ENCODE data around the gene ONECUT3.

Gene ONECUT3

GRCh38 chr19:1823539-1824251 is 70.4 kb downstream of the ONECUT3 start:
- Mint-ChIP-seq H3K9me3 (no peaks in the 10 kb centered on the region), H3K36me3 (ENCODE audit: low read depth) (peaks cover 18% of the 10 kb centered on the region), H3K4me1 (ENCODE audit: low read depth) (no peaks in the 10 kb centered on the region), H3K27ac (no peak overlapping the region), H3K27me3 (ENCODE audit: low read depth) (no peaks in the 10 kb centered on the region), H3K4me3 (no peak overlapping the region)
- no peak for DNase-seq (ENCODE audit: low spot score)

- H3K4me3 Mint-ChIP-seq, result no peak overlapping the region
- H3K4me1 Mint-ChIP-seq (ENCODE audit: low read depth), result no peaks in the 10 kb centered on the region
- H3K9me3 Mint-ChIP-seq, result no peaks in the 10 kb centered on the region
- H3K27me3 Mint-ChIP-seq (ENCODE audit: low read depth), result no peaks in the 10 kb centered on the region
- no peak for DNase-seq (ENCODE audit: low spot score)
- H3K36me3 Mint-ChIP-seq (ENCODE audit: low read depth), result peaks cover 20% of the 10 kb centered on the region
- H3K27ac Mint-ChIP-seq, result no peak overlapping the region
Observed at GRCh38 chr19:1824252-1824622, 70.9 kb downstream of the ONECUT3 start.

GRCh38 chr19:1825909-1826556 is 72.7 kb downstream of the ONECUT3 start:
- Mint-ChIP-seq H3K9me3 (no peaks in the 10 kb centered on the region), H3K4me3 (no peak overlapping the region), H3K27me3 (ENCODE audit: low read depth) (no peaks in the 10 kb centered on the region), H3K36me3 (ENCODE audit: low read depth) (peaks cover 16% of the 10 kb centered on the region), H3K4me1 (ENCODE audit: low read depth) (no peaks in the 10 kb centered on the region), H3K27ac (peak overlapping the region; percentile 26)
- peak; percentile 49 for DNase-seq (ENCODE audit: low spot score)

DNA sequence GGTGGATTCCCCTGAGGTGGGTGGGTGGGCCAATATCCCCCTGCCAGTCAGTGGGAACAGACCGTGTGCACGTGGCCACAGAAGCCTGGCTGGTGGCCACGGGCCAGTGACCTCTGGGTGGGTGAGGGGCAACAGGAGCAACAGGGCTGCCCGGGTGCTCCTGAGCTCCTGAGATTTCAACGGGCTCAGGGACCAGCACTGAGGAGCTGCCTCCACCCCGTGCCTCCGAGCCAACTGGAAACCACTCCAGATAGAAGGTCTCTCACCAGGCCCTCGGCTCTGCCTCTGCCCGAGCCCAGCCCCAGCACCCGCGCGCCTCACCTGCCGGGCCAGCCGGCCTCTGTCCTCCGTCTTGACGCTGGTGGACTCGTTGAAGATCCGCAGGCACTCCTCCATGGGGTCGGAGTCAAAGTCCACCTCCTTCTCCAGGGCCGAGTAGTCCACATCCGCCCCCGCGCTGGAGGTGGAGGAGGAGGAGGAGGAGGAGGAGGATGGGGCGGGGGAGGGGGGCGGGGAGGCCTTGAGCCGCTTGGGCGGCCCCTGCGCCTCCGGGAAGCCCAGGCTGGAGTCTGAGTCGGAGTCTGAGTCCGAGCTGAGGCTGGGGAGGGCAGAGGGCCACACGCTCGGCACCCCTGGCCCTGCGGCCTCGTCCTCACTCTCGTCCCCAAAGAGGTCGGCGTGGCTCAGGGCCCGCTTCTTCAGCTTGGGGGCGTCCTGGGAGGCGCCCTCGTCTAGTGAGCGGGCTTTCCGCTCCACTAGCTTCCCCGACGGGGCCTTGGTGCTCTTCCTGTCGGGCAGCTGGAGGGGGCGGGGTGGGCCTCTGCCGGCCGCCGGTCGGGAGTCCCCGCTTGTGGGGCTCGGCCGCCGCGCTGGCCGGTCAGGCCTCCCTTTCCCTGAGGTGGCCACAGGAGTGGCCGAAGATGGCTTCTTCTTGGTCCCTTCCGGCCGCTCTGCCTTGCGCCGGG is 73.5 kb downstream of the ONECUT3 start:
- Mint-ChIP-seq H3K27me3 (ENCODE audit: low read depth) (no peaks in the 10 kb centered on the region), H3K36me3 (ENCODE audit: low read depth) (peaks cover 16% of the 10 kb centered on the region), H3K9me3 (no peaks in the 10 kb centered on the region), H3K27ac (no peak overlapping the region), H3K4me3 (no peak overlapping the region), H3K4me1 (ENCODE audit: low read depth) (no peaks in the 10 kb centered on the region)
- no peak for DNase-seq (ENCODE audit: low spot score)

DNA sequence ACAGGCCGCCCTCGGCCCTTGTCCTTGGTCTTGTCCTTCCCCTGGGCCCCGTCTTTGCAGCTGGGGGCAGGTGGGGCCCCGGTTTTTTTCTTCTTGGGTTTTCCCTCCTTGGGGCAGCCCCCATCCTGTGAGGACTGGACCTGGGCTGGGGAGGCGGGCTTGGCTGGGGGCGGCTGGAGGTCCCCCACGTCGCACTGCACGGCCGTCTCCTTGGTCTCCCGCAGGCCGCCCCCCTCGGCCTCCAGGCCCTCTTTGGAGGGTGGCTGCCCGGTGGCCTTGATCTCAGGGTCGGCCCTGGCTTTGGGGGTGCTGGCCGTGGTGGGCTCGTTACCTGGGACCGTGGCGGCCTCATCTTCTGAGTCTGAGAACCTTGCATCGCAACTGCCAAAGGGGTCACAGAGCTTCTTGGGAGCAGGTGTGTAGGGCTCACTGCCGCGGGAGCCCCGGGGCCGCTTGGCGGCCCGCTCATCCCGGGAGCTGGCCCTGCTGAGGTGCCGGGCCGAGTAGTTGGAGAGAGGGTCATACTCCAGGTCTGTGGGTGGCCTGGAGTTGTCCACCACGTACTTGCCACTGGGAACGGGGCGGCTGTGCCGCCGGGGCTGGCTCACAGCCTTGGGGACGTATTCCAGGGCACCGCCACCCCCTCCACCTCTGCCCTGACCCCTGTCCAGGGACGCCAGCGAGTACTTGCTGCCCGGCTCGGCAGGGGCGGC is 74.4 kb downstream of the ONECUT3 start:
- no peak overlapping the region for H3K27ac Mint-ChIP-seq
- DNase-seq (ENCODE audit: low spot score), result no peak
- no peaks in the 10 kb centered on the region for H3K4me1 Mint-ChIP-seq (ENCODE audit: low read depth)
- H3K27me3 Mint-ChIP-seq (ENCODE audit: low read depth), result no peaks in the 10 kb centered on the region
- H3K4me3 Mint-ChIP-seq, result no peak overlapping the region
- peaks cover 12% of the 10 kb centered on the region for H3K36me3 Mint-ChIP-seq (ENCODE audit: low read depth)
- no peaks in the 10 kb centered on the region for H3K9me3 Mint-ChIP-seq

DNA sequence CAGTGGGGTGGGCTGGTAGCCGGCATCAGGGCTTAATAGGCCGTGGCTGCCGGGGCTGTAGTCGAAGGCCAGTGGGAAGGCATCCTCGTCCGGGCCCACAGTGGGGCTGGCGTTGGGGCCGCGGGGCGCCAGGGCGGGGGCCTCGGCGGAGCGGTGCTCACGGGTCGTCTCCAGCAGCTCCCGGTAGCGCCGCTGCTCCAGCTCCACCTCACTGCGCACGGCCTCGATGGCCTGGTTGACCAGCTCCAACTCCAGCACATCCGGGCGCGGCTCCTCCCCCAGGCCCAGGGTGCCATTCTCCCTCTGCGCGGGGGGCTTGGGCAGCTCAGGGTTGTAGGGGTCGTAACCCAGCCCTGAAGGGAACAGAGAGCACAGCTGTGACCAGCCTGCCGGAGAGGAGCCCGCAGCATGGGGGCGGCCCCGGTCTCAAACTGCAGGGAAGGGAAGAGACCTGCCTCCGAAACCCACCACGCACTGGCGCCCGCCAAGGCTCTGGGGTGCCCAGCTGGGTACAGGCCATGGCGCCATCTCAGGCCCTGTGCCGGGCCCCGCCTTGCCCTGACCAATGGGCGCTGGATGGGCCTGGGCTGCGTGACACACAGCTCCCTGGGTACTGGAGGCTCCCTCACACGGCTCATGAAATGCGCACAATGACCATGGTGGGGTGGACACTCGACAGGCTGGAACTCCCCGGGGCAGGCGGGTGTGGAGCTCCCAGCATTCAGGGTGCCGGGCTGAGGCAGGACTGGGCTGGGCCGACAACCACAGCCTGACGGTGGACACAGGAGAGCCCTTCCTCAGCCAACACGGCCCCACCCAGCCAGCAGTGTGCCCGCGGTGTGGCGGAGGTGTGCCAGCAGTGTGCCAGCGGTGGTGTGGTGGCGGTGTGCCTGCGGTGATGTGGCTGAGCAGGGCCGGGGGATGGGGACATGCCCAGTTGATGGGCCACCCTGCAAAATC is 75.3 kb downstream of the ONECUT3 start:
- Mint-ChIP-seq H3K4me3 (no peak overlapping the region), H3K4me1 (ENCODE audit: low read depth) (no peaks in the 10 kb centered on the region), H3K27ac (no peak overlapping the region)

DNA sequence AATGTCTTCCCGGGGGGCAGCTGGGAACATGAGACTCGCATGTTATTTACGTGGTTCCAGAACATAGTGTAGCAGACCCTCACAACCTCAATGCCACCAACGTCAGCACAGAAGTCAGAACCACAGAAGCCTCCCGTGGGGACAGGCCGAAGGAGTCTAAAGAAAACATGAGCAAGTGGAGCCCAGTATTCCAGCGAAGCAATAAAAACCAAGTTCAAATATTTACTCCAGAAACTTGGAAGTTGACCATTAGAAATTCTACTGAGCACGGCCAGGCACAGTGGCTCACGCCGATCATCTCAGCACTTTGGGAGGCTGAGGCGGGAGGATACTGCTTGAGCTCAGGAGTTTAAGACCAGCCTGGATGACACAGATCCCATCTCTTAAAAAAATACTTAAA is 76.7 kb downstream of the ONECUT3 start:
- Mint-ChIP-seq H3K4me1 (ENCODE audit: low read depth) (no peaks in the 10 kb centered on the region), H3K4me3 (no peak overlapping the region), H3K27ac (no peak overlapping the region), H3K36me3 (ENCODE audit: low read depth) (peaks cover 9% of the 10 kb centered on the region), H3K9me3 (no peaks in the 10 kb centered on the region), H3K27me3 (ENCODE audit: low read depth) (no peaks in the 10 kb centered on the region)
- DNase-seq (ENCODE audit: low spot score), result no peak

More for the DNA sequence above, 75.3 kb downstream of the ONECUT3 start:
- H3K27me3 Mint-ChIP-seq (ENCODE audit: low read depth), result no peaks in the 10 kb centered on the region
- H3K9me3 Mint-ChIP-seq, result no peaks in the 10 kb centered on the region
- H3K36me3 Mint-ChIP-seq (ENCODE audit: low read depth), result peaks cover 9% of the 10 kb centered on the region
- DNase-seq (ENCODE audit: low spot score), result no peak

- H3K27me3 Mint-ChIP-seq (ENCODE audit: low read depth), result no peaks in the 10 kb centered on the region
- DNase-seq (ENCODE audit: low spot score), result no peak
- H3K27ac Mint-ChIP-seq, result no peak overlapping the region
- H3K9me3 Mint-ChIP-seq, result no peaks in the 10 kb centered on the region
- H3K4me3 Mint-ChIP-seq, result no peak overlapping the region
- peaks cover 9% of the 10 kb centered on the region for H3K36me3 Mint-ChIP-seq (ENCODE audit: low read depth)
- H3K4me1 Mint-ChIP-seq (ENCODE audit: low read depth), result no peaks in the 10 kb centered on the region
Observed at GRCh38 chr19:1830568-1830967, 77.3 kb downstream of the ONECUT3 start.

Measured in T-helper 2 cell treated with Interferon-gamma antibody and Interleukin-4, amounts not matched to agents 5 μg/mL and 100 μg/mL, for 36 hours (primary cell).